ENCODE measurements around the gene SAMD13.

GRCh38 chr1:84339503-84339902 is 38.0 kb downstream of the SAMD13 start:
- no peak for TF ChIP-seq CTCF (IDR thresholded peaks at IDR 0.05)
- no peak for TF ChIP-seq POLR2AphosphoS5 (IDR thresholded peaks at IDR 0.05)
- TF ChIP-seq POLR2A (IDR thresholded peaks at IDR 0.05; ENCODE audit: low read depth) = no peak
